HUES48 (cell line): Measurements from ENCODE around the gene ADGRD1.
"Not testable (repeated sequence)": the region's sequence is repeated elsewhere in the genome, so short reads cannot be mapped to it uniquely, and the experiment has no call there.

Source experiments
- H3K27ac ChIP-seq: one replicate; pipeline ENCODE4 v1.7.0; 2013; ENCODE audit warnings: low read depth, low read length, inconsistent platforms
- H3K27me3 ChIP-seq: 2 replicates; pipeline ENCODE4 v1.6.1; 2013; ENCODE audit warnings: mild to moderate bottlenecking, low read length; ENCODE audit not compliant: control insufficient read depth, insufficient read depth
- H3K36me3 ChIP-seq: 2 replicates; pipeline ENCODE4 v1.6.1; 2013; ENCODE audit warnings: low read length; ENCODE audit not compliant: control insufficient read depth, insufficient read depth
- H3K4me1 ChIP-seq: 2 replicates; pipeline ENCODE4 v1.6.1; 2013; ENCODE audit warnings: mild to moderate bottlenecking, low read length; ENCODE audit not compliant: control insufficient read depth, insufficient read depth
- H3K4me3 ChIP-seq: 2 replicates; pipeline ENCODE4 v1.5.1; 2013; ENCODE audit warnings: mild to moderate bottlenecking, low read depth, low read length
- H3K9ac ChIP-seq: 2 replicates; pipeline ENCODE4 v1.6.1; 2013; ENCODE audit warnings: mild to moderate bottlenecking, low read depth, low read length, moderate library complexity
- H3K9me3 ChIP-seq: 2 replicates; pipeline ENCODE4 v1.6.1; 2013; ENCODE audit warnings: low read length; ENCODE audit not compliant: control insufficient read depth, insufficient read depth

ADGRD1 gene

DNA sequence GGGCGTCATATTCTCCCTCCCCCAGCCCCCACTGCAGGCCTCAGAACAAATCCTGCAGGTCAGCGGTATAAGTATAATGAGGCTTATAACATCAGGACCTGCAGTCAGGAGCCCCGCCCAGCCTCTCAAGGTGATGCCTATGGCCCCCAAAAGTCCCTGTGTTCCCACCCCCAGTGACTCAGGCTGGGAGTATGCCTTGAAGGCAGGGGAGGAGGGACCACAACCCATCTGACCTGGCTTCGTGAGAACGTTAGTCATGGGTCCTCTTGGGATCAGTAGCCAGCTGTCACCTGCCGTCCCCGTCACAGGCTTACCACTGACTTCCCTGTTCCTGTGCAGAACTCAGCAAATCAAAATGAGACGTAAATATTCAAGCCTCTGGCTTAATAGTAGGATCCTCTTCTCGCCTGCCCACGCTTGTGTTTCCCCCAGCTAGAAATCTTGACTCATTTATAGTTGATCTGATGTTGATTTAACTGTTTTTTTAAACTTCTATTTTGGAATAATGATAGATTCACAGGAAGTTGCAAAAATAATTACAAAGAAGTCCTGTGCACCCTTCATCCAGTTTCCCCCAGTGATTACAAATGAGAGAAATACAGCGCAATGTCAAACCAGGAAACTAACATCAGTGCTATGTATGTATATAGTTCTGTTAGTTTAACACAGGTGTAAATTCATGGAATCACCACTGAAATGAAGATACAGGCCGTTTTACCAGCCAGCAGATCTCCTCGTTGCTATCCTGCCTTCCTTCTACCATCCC is 107.5 kb downstream of the ADGRD1 start:
- Histone ChIP-seq H3K27me3 (no peaks in the 10 kb centered on the region), H3K4me3 (no peak overlapping the region)

DNA sequence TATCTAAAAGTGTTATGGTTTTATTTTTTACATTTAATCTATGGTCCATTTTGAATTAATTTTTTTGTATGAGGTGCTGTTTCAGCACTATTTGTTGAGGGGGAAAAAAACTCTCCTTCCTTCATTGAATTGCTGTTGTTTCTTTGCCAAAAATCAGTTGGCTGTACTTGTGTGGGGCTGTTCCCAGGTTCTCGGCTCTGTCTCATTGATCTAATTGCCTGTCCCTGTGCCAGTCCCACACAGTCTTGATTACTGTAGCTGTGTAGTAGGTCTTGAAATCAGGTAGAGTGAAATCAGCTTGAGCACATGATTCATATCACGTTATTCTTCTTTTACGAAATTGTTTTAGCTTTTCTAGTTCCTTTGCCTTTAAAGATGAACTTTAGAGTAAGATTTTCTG is 109.7 kb downstream of the ADGRD1 start:
- H3K27ac ChIP-seq = no peak overlapping the region
- H3K4me1 ChIP-seq = no peaks in the 10 kb centered on the region
- H3K4me3 ChIP-seq = no peak overlapping the region
- no peaks in the 10 kb centered on the region for H3K36me3 ChIP-seq
- H3K27me3 ChIP-seq = no peaks in the 10 kb centered on the region
- H3K9me3 ChIP-seq = no peaks in the 10 kb centered on the region
- H3K9ac ChIP-seq = no peak overlapping the region

More for the DNA sequence above, 107.5 kb downstream of the ADGRD1 start:
- Histone ChIP-seq H3K4me1 (no peaks in the 10 kb centered on the region), H3K36me3 (no peaks in the 10 kb centered on the region), H3K9ac (no peak overlapping the region), H3K27ac (no peak overlapping the region), H3K9me3 (no peaks in the 10 kb centered on the region)

DNA sequence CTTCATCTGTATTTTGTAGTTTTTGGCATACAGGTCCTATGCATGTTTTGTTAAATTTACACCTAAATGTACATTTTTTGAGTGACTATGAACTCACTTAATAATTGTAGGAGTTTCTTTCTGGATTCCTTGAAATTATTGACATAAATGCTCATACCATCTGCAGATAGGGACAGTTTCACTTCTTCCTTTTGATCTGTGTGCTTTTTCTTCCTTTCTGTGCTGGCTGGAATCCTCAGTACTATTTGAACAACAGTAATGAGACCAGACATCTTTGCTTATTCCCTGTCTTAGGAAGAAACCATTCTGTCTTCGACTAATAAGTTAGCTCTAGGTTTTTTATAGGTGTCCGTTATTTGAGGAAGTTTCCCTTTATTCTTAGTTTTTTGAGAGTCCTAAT is 110.3 kb downstream of the ADGRD1 start:
- Histone ChIP-seq H3K4me3 (no peak overlapping the region), H3K9ac (no peak overlapping the region), H3K4me1 (no peaks in the 10 kb centered on the region), H3K36me3 (no peaks in the 10 kb centered on the region), H3K9me3 (no peaks in the 10 kb centered on the region), H3K27me3 (no peaks in the 10 kb centered on the region), H3K27ac (no peak overlapping the region)

DNA sequence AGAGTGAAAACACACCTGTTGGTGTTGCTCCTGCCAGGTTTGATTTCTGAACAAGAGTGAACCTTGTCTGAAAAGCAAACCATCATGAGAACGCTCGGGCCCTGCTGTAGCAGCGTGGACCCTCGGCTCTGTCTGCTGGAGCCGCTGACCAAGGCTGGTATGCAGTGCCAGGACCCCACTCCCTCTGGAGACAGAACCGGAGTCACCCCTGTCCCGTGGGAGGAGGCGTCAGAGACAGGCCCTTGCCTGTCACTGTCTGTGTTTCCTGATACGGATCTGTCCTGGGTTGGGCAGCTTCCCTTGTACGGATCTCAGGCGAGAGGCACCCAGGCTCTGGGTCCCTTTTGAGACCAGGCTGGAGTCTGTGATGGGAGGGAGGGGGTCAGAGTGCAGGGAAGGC is 111.6 kb downstream of the ADGRD1 start:
- Histone ChIP-seq H3K27ac (no peak overlapping the region), H3K4me1 (no peaks in the 10 kb centered on the region)

DNA sequence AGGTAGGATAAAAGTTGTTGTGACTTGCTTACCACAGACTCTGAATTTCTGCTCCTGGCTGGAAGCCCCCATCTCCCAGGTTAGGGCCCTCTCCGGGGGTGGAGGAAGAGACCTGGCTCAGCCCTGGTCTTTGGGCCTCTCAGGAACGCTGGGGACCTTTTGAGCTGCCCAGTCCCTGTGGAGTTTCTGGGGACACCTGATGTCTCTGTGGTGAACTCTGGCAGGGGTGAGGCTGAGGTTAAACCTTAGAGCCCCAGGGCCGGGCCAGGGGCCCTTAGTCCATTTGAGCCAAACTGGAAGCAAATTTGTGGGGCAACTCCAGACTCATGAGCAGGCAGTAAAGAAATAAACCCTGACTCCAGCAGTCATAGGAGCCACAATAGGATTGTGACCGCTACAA is 112.1 kb downstream of the ADGRD1 start:
- Histone ChIP-seq H3K27ac (no peak overlapping the region), H3K4me3 (no peak overlapping the region), H3K9ac (no peak overlapping the region), H3K27me3 (no peaks in the 10 kb centered on the region), H3K4me1 (no peaks in the 10 kb centered on the region), H3K36me3 (no peaks in the 10 kb centered on the region), H3K9me3 (no peaks in the 10 kb centered on the region)

More for the DNA sequence above, 111.6 kb downstream of the ADGRD1 start:
- no peaks in the 10 kb centered on the region for H3K36me3 ChIP-seq
- H3K9me3 ChIP-seq = no peaks in the 10 kb centered on the region
- no peak overlapping the region for H3K9ac ChIP-seq
- H3K27me3 ChIP-seq = no peaks in the 10 kb centered on the region
- no peak overlapping the region for H3K4me3 ChIP-seq

DNA sequence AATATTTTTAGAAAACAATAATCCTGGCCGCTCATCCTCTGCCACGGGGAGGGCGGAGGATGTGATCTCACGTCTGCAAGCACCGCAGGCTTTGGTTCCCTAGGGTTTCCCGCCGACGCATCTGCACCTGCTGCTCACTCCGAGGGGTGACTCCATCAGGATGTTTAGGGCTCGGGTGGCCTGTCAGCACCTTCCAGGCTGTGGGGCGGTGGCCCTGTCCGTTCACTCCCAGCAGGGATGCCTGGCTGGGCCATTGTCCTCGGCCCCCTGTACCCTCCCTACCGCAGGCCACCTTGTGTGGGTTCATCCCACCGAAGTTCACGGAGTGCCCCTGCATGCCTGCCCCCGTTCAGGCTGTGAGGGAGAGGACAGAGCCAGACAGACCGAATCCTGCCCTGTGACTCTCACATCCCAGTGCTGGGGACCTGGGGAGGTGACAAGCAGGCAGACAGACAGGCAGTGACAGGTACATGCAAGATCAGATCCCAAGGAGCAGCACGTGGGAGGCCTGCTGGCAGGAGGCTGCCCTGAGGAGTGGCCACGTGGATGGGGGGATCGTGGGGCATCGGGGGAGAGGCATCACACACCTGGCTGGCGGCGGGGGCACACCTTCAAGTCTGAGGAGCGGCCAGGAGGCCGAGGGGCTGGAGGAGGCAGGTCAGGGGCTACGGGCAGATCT is 112.6 kb downstream of the ADGRD1 start:
- Histone ChIP-seq H3K4me3 (no peak overlapping the region), H3K27ac (no peak overlapping the region), H3K27me3 (no peaks in the 10 kb centered on the region), H3K9ac (no peak overlapping the region), H3K36me3 (no peaks in the 10 kb centered on the region), H3K9me3 (no peaks in the 10 kb centered on the region), H3K4me1 (no peaks in the 10 kb centered on the region)

DNA sequence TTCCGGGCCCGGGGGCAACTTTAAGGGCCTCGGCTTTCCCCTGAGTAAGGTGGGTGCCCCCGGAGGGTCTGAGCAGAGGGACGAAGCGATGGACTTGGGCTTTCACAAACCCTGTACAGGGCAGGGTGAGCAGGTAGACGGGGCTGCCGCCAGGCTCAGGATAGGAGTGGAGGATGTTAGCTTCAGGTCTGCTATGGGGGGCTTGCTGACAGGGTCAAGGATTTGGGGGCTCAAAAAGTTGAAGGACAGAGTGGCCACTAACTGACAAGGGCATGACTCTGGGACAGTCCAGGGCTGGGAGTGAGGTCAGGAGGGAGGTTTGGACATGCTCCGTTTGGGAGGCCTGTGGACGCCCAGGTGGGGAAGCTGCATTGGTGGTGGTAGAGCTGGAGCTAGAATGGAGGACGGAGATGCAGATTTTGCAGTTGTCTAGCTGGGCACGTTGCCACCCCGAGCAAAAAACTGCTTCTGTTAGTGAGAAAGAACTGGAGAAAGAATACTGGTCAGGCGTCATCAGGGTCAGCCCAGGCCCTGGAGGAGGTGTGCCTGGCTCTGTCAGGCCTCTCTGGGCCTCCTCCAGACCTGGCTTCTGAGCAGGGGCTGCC is 113.3 kb downstream of the ADGRD1 start:
- no peak overlapping the region for H3K4me3 ChIP-seq
- no peaks in the 10 kb centered on the region for H3K4me1 ChIP-seq
- H3K9ac ChIP-seq = no peak overlapping the region
- no peaks in the 10 kb centered on the region for H3K27me3 ChIP-seq
- H3K36me3 ChIP-seq = no peaks in the 10 kb centered on the region
- no peaks in the 10 kb centered on the region for H3K9me3 ChIP-seq
- no peak overlapping the region for H3K27ac ChIP-seq

DNA sequence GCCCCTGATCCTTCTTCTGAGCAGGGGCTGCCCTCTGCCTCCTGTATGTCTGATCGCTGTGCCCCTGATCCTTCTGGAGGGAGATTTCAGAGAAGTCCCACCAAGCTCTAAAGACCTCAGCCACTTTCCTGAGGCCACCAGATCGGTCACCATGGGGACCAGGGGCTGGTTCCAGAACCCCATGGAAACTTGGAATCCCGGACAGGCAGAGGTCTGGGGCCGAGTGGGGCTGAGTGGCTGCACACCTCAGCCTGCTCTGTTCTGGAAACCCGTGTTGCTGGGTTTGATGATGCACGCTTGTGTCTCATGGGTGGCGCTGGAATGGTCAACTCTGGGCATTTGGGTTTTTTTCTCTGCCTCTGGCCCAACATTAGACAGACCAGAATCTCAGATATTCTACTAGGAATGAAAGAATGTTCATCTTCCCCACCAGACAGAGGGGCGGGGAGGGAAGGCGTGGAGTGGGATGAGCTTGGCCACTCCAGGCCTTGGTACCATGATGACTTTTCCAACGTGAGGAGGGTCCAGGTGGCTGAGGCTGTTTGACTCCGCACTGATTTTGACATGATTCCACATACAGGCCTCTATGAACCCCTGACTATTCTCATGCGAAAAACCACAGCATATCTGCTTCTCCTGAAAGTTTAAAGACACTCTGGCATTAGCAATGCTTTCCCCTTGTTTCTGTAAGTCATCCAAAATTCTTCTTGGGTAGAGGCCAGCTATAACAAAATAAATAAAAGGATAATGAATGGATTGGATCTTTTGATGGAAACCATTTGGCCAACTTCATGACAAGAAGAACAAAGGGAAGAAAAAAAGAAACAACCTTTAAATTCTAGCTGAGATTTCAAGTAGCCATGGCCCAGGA is 114.5 kb downstream of the ADGRD1 start:
- H3K4me1 ChIP-seq = no peaks in the 10 kb centered on the region
- H3K4me3 ChIP-seq = no peak overlapping the region
- H3K9me3 ChIP-seq = no peaks in the 10 kb centered on the region
- H3K27ac ChIP-seq = no peak overlapping the region
- no peaks in the 10 kb centered on the region for H3K27me3 ChIP-seq
- no peak overlapping the region for H3K9ac ChIP-seq
- no peaks in the 10 kb centered on the region for H3K36me3 ChIP-seq

DNA sequence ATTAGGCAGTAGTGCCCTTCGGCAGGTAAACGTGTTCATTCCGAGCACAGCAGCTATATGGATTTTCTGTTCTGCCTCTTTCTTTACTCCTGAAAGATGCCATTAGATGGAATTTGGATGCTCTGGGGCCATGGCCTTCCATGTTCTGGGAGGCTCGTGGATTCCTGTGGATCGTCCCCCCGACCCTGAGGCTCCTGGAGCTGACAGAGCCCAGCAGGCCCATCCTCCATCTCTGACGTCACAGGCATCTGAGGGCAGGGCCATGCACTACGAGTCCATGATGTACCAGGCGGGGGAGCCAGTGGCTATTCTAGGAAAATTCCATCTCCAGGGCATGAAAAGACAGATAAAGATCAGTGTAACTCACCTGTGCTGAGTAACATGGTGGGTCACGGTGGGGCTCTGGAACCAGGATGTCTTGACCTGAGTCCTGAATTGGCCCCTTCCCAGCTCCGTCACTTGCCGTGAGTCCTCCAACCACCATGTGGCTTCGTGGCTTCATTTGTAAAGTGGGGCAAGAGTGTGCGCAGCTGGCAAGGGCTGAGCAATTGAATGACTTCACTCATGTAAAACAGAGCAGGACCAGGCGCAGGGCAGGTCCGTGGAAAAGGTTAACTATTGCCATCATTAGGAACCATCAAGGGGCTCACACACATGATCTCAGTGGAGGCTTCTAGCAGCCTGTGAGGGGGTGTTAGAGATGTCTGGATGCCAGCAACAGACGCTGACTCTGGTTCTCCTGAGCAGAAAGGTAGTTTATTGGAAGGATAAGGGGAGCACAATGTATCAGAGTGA is 115.4 kb downstream of the ADGRD1 start:
- H3K27me3 ChIP-seq, H3K27ac ChIP-seq, H3K4me1 ChIP-seq, H3K9ac ChIP-seq, H3K4me3 ChIP-seq, H3K9me3 ChIP-seq, H3K36me3 ChIP-seq: not testable (repeated sequence)

DNA sequence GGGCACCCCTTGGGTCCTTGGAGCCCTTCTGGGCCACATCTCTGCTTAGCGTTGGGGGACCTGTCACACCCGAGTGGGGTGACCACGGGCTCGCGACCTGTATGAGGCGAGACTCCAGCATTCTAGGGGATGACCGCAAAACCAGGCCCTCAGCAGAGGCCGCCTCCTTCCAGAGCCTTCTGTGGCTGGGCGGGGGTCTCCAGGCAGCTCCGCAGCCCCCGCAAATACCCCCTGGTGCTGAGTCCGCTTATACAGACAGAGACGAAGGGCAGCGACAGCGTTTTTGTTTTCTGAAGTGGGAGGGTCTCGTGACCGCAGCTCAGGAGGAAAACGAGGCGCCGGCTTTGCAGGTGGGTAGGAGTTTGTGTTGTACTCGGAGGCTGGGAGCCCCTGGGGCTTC is 116.4 kb downstream of the ADGRD1 start:
- not testable (repeated sequence) for H3K36me3 ChIP-seq, H3K4me3 ChIP-seq, H3K4me1 ChIP-seq, H3K27ac ChIP-seq, H3K9ac ChIP-seq, H3K9me3 ChIP-seq, H3K27me3 ChIP-seq
